Measurements from ENCODE around the gene GATA5. TPM values are rescaled to one million over a fixed set of nuclear protein-coding genes. Genes with fewer than 3 reads are reported as not detected.

The GATA5 gene
- polyA plus RNA-seq, 1 donor from 2014 or later: not detected

DNA sequence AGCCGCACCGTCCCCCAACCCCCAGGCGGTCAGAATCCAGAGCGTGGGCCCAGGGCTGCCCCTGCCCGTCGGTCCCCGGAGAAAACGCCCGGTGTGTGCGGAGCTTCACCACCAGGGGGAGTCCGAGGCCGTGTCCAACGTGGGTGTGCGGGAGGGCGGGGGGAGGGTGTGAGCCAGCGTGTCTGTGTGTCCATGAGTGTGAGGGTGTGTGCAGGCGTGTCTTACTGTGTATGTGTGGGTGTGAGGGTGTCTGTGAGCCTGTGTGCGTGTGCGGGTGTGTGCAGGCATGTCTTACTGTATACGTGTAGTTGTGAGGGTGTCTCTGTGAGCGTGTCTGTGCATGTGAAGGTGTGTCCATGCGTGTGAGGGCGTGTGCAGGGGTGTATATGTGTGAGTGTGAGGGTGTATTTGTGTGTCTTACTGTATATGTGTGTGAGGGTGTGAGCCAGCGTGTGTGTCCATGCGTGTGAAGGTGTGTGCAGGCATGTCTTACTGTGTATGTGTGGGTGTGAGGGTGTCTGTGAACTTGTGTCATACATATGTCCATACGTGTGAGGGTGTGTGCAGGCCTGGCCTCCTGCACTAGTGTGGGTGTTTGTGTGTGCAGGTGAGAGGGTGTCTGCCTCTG is 24.6 kb upstream of the GATA5 start:
- Histone ChIP-seq H3K79me2 (replicated peaks; ENCODE audit: insufficient read depth, low read length) (no peaks in the 10 kb centered on the region), H3K4me3 (ENCODE audit: low read length) (no peak overlapping the region), H3K27me3 (ENCODE audit: insufficient read depth, low read depth, low read length) (no peaks in the 10 kb centered on the region), H3K4me2 (ENCODE audit: low read length) (no peak overlapping the region), H3K9me3 (ENCODE audit: low read length) (no peaks in the 10 kb centered on the region), H3F3A (ENCODE audit: insufficient read depth, low read length, poor library complexity, severe bottlenecking) (no peaks in the 10 kb centered on the region), H2AFZ (ENCODE audit: low read depth, low read length) (no peak overlapping the region), H3K9ac (ENCODE audit: low read length) (no peak overlapping the region), H4K20me1 (ENCODE audit: insufficient read depth) (no peaks in the 10 kb centered on the region), H3K9me2 (ENCODE audit: insufficient read depth, low read length) (no peaks in the 10 kb centered on the region), H3K36me3 (ENCODE audit: insufficient read depth, low read length) (no peaks in the 10 kb centered on the region), H3K27ac (ENCODE audit: low read length) (no peak overlapping the region)
- TF ChIP-seq, protein P1, sequence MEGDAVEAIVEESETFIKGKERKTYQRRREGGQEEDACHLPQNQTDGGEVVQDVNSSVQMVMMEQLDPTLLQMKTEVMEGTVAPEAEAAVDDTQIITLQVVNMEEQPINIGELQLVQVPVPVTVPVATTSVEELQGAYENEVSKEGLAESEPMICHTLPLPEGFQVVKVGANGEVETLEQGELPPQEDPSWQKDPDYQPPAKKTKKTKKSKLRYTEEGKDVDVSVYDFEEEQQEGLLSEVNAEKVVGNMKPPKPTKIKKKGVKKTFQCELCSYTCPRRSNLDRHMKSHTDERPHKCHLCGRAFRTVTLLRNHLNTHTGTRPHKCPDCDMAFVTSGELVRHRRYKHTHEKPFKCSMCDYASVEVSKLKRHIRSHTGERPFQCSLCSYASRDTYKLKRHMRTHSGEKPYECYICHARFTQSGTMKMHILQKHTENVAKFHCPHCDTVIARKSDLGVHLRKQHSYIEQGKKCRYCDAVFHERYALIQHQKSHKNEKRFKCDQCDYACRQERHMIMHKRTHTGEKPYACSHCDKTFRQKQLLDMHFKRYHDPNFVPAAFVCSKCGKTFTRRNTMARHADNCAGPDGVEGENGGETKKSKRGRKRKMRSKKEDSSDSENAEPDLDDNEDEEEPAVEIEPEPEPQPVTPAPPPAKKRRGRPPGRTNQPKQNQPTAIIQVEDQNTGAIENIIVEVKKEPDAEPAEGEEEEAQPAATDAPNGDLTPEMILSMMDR (IDR thresholded peaks at IDR 0.05; ENCODE audit: poor library complexity, severe bottlenecking): peak; percentile 84
- TF ChIP-seq SMC3 (conservative IDR thresholded peaks at IDR 0.05; ENCODE audit: poor library complexity): peak; percentile 86
- TF ChIP-seq POLR2AphosphoS5 (IDR thresholded peaks at IDR 0.05): no peak
- peak; percentile 79 for TF ChIP-seq RAD21 (conservative IDR thresholded peaks at IDR 0.05)
- TF ChIP-seq MXI1 (conservative IDR thresholded peaks at IDR 0.05; ENCODE audit: poor library complexity, severe bottlenecking): no peak
- TF ChIP-seq EP300 (conservative IDR thresholded peaks at IDR 0.05; ENCODE audit: poor library complexity, severe bottlenecking): no peak
- no peak for TF ChIP-seq EZH2 (IDR thresholded peaks at IDR 0.05; ENCODE audit: borderline replicate concordance, insufficient read depth, low read length, poor library complexity, severe bottlenecking)
- no peak for TF ChIP-seq TAF1 (IDR thresholded peaks at IDR 0.05; ENCODE audit: low read depth)
- TF ChIP-seq, protein P2, sequence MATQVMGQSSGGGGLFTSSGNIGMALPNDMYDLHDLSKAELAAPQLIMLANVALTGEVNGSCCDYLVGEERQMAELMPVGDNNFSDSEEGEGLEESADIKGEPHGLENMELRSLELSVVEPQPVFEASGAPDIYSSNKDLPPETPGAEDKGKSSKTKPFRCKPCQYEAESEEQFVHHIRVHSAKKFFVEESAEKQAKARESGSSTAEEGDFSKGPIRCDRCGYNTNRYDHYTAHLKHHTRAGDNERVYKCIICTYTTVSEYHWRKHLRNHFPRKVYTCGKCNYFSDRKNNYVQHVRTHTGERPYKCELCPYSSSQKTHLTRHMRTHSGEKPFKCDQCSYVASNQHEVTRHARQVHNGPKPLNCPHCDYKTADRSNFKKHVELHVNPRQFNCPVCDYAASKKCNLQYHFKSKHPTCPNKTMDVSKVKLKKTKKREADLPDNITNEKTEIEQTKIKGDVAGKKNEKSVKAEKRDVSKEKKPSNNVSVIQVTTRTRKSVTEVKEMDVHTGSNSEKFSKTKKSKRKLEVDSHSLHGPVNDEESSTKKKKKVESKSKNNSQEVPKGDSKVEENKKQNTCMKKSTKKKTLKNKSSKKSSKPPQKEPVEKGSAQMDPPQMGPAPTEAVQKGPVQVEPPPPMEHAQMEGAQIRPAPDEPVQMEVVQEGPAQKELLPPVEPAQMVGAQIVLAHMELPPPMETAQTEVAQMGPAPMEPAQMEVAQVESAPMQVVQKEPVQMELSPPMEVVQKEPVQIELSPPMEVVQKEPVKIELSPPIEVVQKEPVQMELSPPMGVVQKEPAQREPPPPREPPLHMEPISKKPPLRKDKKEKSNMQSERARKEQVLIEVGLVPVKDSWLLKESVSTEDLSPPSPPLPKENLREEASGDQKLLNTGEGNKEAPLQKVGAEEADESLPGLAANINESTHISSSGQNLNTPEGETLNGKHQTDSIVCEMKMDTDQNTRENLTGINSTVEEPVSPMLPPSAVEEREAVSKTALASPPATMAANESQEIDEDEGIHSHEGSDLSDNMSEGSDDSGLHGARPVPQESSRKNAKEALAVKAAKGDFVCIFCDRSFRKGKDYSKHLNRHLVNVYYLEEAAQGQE (IDR thresholded peaks at IDR 0.05; ENCODE audit: borderline replicate concordance): no peak

DNA sequence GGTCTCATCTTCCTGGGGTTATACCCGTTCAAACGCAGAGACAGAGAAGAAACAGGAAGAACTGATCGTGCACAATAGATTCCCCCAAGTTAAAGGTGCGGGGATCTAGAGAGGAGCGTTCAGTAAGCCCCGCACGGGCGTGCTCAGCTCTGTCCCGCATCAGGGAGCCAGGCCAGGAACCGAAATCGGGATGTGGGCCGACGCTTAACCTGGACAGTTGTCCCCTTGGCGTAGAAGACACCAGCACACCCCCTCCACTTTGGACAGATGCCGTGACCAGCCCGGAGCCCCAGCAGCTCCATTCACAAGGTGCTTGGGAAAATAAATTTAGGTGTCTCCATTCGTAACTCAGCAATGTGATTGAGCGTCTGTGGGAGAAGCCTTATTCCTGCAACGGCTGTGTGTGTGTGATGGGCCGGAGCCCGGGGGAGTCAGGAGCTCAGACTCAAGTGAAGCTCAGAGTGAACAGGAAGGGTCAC is 24.0 kb upstream of the GATA5 start:
- H3K27me3 ChIP-seq (ENCODE audit: insufficient read depth, low read depth, low read length): no peaks in the 10 kb centered on the region
- no peak overlapping the region for H2AFZ ChIP-seq (ENCODE audit: low read depth, low read length)
- H3F3A ChIP-seq (ENCODE audit: insufficient read depth, low read length, poor library complexity, severe bottlenecking): no peaks in the 10 kb centered on the region
- H3K4me3 ChIP-seq (ENCODE audit: low read length): no peak overlapping the region
- no peaks in the 10 kb centered on the region for H3K9me3 ChIP-seq (ENCODE audit: low read length)
- H3K9me2 ChIP-seq (ENCODE audit: insufficient read depth, low read length): no peaks in the 10 kb centered on the region
- TF ChIP-seq TAF1 (IDR thresholded peaks at IDR 0.05; ENCODE audit: low read depth) (no peak), POLR2AphosphoS5 (IDR thresholded peaks at IDR 0.05) (no peak), SMC3 (conservative IDR thresholded peaks at IDR 0.05; ENCODE audit: poor library complexity) (no peak), MXI1 (conservative IDR thresholded peaks at IDR 0.05; ENCODE audit: poor library complexity, severe bottlenecking) (no peak), RAD21 (conservative IDR thresholded peaks at IDR 0.05) (no peak), EZH2 (IDR thresholded peaks at IDR 0.05; ENCODE audit: borderline replicate concordance, insufficient read depth, low read length, poor library complexity, severe bottlenecking) (no peak), EP300 (conservative IDR thresholded peaks at IDR 0.05; ENCODE audit: poor library complexity, severe bottlenecking) (no peak)
- TF ChIP-seq, protein P2 (IDR thresholded peaks at IDR 0.05; ENCODE audit: borderline replicate concordance): no peak
- TF ChIP-seq, protein P1 (IDR thresholded peaks at IDR 0.05; ENCODE audit: poor library complexity, severe bottlenecking): no peak
- H3K27ac ChIP-seq (ENCODE audit: low read length): no peak overlapping the region
- no peak overlapping the region for H3K4me2 ChIP-seq (ENCODE audit: low read length)
- H3K79me2 ChIP-seq (replicated peaks; ENCODE audit: insufficient read depth, low read length): no peaks in the 10 kb centered on the region
- no peaks in the 10 kb centered on the region for H3K36me3 ChIP-seq (ENCODE audit: insufficient read depth, low read length)
- no peak overlapping the region for H3K9ac ChIP-seq (ENCODE audit: low read length)
- no peaks in the 10 kb centered on the region for H4K20me1 ChIP-seq (ENCODE audit: insufficient read depth)
